Stimulated activated naive CD8-positive, alpha-beta T cell treated with anti-CD3 and anti-CD28 coated beads, Interleukin-15, Interleukin-2, amounts not matched to agents 100 ng/mL and 50 ng/mL, for 24 hours (primary cell): ENCODE results near the gene KANK2.
A peak's percentile ranks its signal among the peaks of the same experiment; 100 is the strongest.

Source experiments
- H3K27ac Mint-ChIP-seq: one replicate; pipeline ENCODE4 v1.8.0; 2021; ENCODE audit warnings: mild to moderate bottlenecking, mixed read lengths
- H3K27me3 Mint-ChIP-seq: one replicate; pipeline ENCODE4 v1.8.0; 2021; ENCODE audit warnings: mixed read lengths
- H3K36me3 Mint-ChIP-seq: one replicate; pipeline ENCODE4 v1.8.0; 2021; ENCODE audit warnings: low read depth, mixed read lengths
- H3K4me1 Mint-ChIP-seq: one replicate; pipeline ENCODE4 v1.8.0; 2021; ENCODE audit warnings: low read depth, mixed read lengths
- H3K4me3 Mint-ChIP-seq: one replicate; pipeline ENCODE4 v1.8.0; 2021; ENCODE audit warnings: mild to moderate bottlenecking, mixed read lengths
- H3K9me3 Mint-ChIP-seq: one replicate; pipeline ENCODE4 v1.8.0; 2021; ENCODE audit warnings: mixed read lengths

Gene KANK2

GRCh38 chr19:11233073-11233472 is 35.7 kb upstream of the KANK2 start:
- Mint-ChIP-seq H3K27me3 (no peaks in the 10 kb centered on the region), H3K4me1 (no peaks in the 10 kb centered on the region), H3K27ac (no peak overlapping the region), H3K36me3 (no peaks in the 10 kb centered on the region), H3K9me3 (no peaks in the 10 kb centered on the region), H3K4me3 (no peak overlapping the region)

- Mint-ChIP-seq H3K9me3 (no peaks in the 10 kb centered on the region), H3K27ac (no peak overlapping the region), H3K36me3 (no peaks in the 10 kb centered on the region), H3K27me3 (no peaks in the 10 kb centered on the region), H3K4me3 (no peak overlapping the region), H3K4me1 (no peaks in the 10 kb centered on the region)
Observed at GRCh38 chr19:11232555-11232954, 35.2 kb upstream of the KANK2 start.

DNA sequence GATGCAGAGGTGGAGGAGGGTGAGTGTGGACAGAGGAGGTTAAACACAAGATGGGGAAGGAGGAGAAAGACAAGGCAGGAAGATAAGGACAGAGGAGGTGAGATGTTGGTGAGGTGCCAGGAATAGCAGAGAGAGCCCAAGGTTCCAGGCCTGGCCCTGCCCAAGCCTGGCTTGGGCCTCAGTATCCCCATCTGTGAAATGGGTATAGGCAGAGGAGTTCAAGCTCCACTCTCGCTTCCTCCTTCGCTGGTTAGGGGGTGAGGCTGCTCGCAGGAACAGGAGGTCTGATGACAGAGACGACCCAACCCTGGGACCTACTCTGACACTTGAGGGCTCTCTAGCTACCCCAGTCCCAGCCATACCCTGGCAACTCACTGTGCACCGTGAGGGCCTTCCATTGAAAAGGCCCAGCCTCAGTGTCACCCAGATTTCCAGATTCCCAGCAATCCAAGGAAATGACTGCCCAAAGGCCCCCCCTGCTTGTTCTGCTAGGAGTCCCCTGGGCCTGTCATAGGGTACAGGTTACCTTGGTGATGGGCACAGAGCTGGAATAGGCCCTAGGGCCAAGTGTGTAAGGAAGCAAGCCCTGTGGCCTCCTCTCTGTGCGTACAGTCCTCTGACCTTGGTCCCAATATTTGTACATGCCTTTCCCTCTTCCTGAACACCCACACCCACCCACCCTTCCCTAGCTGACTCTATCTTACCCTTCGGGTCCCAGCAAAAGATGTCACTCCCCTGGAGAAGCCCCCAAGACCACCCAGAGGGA is 33.5 kb upstream of the KANK2 start:
- H3K27me3 Mint-ChIP-seq: no peaks in the 10 kb centered on the region
- H3K4me3 Mint-ChIP-seq: no peak overlapping the region
- H3K4me1 Mint-ChIP-seq: no peaks in the 10 kb centered on the region
- no peak overlapping the region for H3K27ac Mint-ChIP-seq
- no peaks in the 10 kb centered on the region for H3K36me3 Mint-ChIP-seq
- no peaks in the 10 kb centered on the region for H3K9me3 Mint-ChIP-seq

GRCh38 chr19:11227195-11227886 is 30.0 kb upstream of the KANK2 start:
- no peaks in the 10 kb centered on the region for H3K9me3 Mint-ChIP-seq
- H3K4me3 Mint-ChIP-seq: no peak overlapping the region
- H3K27ac Mint-ChIP-seq: no peak overlapping the region
- no peaks in the 10 kb centered on the region for H3K27me3 Mint-ChIP-seq
- no peaks in the 10 kb centered on the region for H3K36me3 Mint-ChIP-seq
- no peaks in the 10 kb centered on the region for H3K4me1 Mint-ChIP-seq

GRCh38 chr19:11226716-11227166 is 29.4 kb upstream of the KANK2 start:
- Mint-ChIP-seq H3K4me1 (no peaks in the 10 kb centered on the region), H3K9me3 (peaks cover under 1% of the 10 kb centered on the region), H3K27me3 (no peaks in the 10 kb centered on the region), H3K36me3 (no peaks in the 10 kb centered on the region), H3K4me3 (no peak overlapping the region), H3K27ac (no peak overlapping the region)

- Mint-ChIP-seq H3K27ac (no peak overlapping the region), H3K9me3 (peaks cover 9% of the 10 kb centered on the region), H3K27me3 (no peaks in the 10 kb centered on the region), H3K4me1 (no peaks in the 10 kb centered on the region), H3K4me3 (no peak overlapping the region), H3K36me3 (no peaks in the 10 kb centered on the region)
Observed at GRCh38 chr19:11225815-11226214, 28.5 kb upstream of the KANK2 start.

GRCh38 chr19:11225172-11225571 is 27.8 kb upstream of the KANK2 start:
- H3K9me3 Mint-ChIP-seq: peaks cover 13% of the 10 kb centered on the region
- no peaks in the 10 kb centered on the region for H3K4me1 Mint-ChIP-seq
- H3K27me3 Mint-ChIP-seq: peaks cover 3% of the 10 kb centered on the region
- peaks cover 3% of the 10 kb centered on the region for H3K36me3 Mint-ChIP-seq
- no peak overlapping the region for H3K4me3 Mint-ChIP-seq
- H3K27ac Mint-ChIP-seq: no peak overlapping the region

DNA sequence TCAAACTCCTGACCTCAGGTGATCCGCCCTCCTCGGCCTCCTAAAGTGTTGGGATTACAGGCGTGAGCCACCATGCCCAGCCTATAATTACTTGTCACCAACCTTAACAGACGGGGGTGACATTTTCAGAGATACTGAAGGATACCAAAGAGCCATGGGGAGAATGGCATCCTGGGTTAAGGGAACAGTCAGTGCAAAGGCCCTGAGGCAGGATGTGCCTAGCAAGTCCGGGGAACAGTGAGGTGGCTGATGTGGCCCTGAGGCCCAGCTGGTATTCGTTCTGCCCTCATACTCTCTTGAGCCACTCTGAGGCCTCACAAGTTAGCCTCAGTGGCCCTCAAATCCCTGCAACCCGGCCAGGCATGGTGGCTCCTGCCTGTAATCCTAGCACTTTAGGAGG is 27.1 kb upstream of the KANK2 start:
- H3K9me3 Mint-ChIP-seq: peaks cover 14% of the 10 kb centered on the region
- peaks cover 3% of the 10 kb centered on the region for H3K27me3 Mint-ChIP-seq
- no peak overlapping the region for H3K27ac Mint-ChIP-seq
- no peak overlapping the region for H3K4me3 Mint-ChIP-seq
- H3K4me1 Mint-ChIP-seq: no peaks in the 10 kb centered on the region
- H3K36me3 Mint-ChIP-seq: peaks cover 3% of the 10 kb centered on the region

GRCh38 chr19:11223200-11223599 is 25.9 kb upstream of the KANK2 start:
- no peak overlapping the region for H3K27ac Mint-ChIP-seq
- H3K36me3 Mint-ChIP-seq: peaks cover 3% of the 10 kb centered on the region
- H3K4me1 Mint-ChIP-seq: no peaks in the 10 kb centered on the region
- peaks cover 14% of the 10 kb centered on the region for H3K9me3 Mint-ChIP-seq
- H3K27me3 Mint-ChIP-seq: peaks cover 3% of the 10 kb centered on the region
- no peak overlapping the region for H3K4me3 Mint-ChIP-seq

DNA sequence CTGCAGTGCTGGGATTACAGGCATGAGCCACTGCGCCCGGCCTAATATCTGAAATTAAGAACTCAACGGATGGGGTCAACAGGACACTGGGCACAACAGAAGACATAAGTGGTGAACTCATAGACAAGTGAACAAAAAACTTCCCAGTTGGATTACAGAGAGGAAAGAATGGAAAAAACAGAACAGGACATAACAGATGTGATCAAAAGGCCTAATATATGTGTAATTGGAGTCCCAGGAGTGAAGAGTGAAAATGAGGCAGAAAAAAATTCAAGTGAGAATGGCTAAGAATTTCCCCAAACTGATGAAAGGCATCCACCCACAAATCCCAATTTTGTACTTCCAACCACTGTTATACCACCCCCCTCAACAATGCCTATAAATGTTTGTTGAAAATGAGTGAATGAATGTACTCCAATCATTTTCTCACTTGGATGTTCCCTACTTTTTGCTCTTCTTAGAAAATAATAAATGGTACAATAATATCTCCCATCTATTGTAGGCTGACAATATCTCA is 23.8 kb upstream of the KANK2 start:
- H3K4me3 Mint-ChIP-seq: no peak overlapping the region
- no peaks in the 10 kb centered on the region for H3K4me1 Mint-ChIP-seq
- H3K27me3 Mint-ChIP-seq: peaks cover 3% of the 10 kb centered on the region
- peaks cover 3% of the 10 kb centered on the region for H3K36me3 Mint-ChIP-seq
- H3K27ac Mint-ChIP-seq: no peak overlapping the region
- H3K9me3 Mint-ChIP-seq: peaks cover 14% of the 10 kb centered on the region

DNA sequence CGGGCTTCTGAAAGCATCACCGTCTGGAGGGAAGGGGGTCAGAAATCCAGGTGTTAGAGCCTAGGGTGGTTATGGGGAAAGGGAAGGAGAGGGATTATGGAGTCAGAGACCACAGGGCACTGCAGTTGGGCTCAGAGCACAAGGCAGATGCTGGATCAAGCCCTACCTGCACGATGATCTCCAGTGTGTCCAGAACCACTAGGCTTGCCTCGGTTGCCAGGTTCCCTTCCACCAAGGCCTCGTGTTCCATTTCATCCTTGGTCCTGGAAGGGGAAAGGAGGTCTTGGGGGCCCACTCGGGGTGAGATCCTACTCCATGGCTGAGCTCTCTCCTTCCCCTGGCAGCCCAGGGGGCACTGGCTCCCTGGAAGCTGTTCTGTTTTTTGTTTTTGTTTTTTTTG is 17.0 kb upstream of the KANK2 start:
- Mint-ChIP-seq H3K36me3 (peaks cover 4% of the 10 kb centered on the region), H3K27ac (no peak overlapping the region), H3K27me3 (no peaks in the 10 kb centered on the region), H3K4me3 (no peak overlapping the region), H3K9me3 (peaks cover 5% of the 10 kb centered on the region), H3K4me1 (no peaks in the 10 kb centered on the region)

DNA sequence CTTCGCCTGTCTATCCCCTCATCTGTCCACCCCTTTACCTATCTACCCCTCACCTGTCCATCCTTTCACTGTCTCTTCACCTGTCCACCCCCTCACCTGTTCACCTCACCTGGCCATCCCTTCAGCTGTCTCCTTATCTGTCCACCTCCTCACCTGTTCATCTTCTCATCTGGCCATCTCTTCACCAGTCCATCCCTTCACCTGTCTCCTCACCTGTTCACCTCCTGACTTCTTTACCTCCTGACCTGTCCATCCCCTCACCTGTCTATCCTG is 13.2 kb upstream of the KANK2 start:
- H3K4me1 Mint-ChIP-seq: no peaks in the 10 kb centered on the region
- peaks cover 4% of the 10 kb centered on the region for H3K36me3 Mint-ChIP-seq
- no peak overlapping the region for H3K4me3 Mint-ChIP-seq
- H3K27ac Mint-ChIP-seq: peak overlapping the region; percentile 65
- H3K27me3 Mint-ChIP-seq: no peaks in the 10 kb centered on the region
- peaks cover 5% of the 10 kb centered on the region for H3K9me3 Mint-ChIP-seq

GRCh38 chr19:11209839-11210655 is 12.7 kb upstream of the KANK2 start:
- Mint-ChIP-seq H3K27ac (peak overlapping the region; percentile 65), H3K4me1 (no peaks in the 10 kb centered on the region), H3K4me3 (no peak overlapping the region), H3K36me3 (peaks cover 4% of the 10 kb centered on the region), H3K9me3 (peaks cover 5% of the 10 kb centered on the region), H3K27me3 (no peaks in the 10 kb centered on the region)

GRCh38 chr19:11208561-11209471 is 11.5 kb upstream of the KANK2 start:
- peaks cover 4% of the 10 kb centered on the region for H3K27me3 Mint-ChIP-seq
- peaks cover 5% of the 10 kb centered on the region for H3K9me3 Mint-ChIP-seq
- no peaks in the 10 kb centered on the region for H3K4me1 Mint-ChIP-seq
- no peak overlapping the region for H3K4me3 Mint-ChIP-seq
- peaks cover 4% of the 10 kb centered on the region for H3K36me3 Mint-ChIP-seq
- H3K27ac Mint-ChIP-seq: no peak overlapping the region
